AG04450 (cell line): ENCODE measurements around the gene URM1. TPM values are rescaled to one million over a fixed set of nuclear protein-coding genes. Genes with fewer than 3 reads are reported as not detected.

Experiments
- CTCF ChIA-PET: fragments of 300-600, 350-600 bp; formaldehyde crosslinking; extraction: SDS; loops from one replicate; lab custom pipeline; 2022; ENCODE audit warnings: antibody characterized with exemption, inconsistent platforms; lab: Charles Lee
- POLR2A ChIA-PET: fragments of 350-600 bp; formaldehyde crosslinking; extraction: SDS; loops from one replicate; lab custom pipeline; 2021; ENCODE audit warnings: antibody characterized with exemption, inconsistent platforms; lab: Yijun Ruan, JAX
- DNase-seq: peaks from one replicate; pipeline ENCODE4 v3.0.0-alpha.2; 2011; ENCODE audit warnings: low read depth, low spot score
- H3K27ac ChIP-seq: one replicate; pipeline ENCODE4 v1.5.1; 2012; ENCODE audit warnings: low read depth, low read length, control low read depth
- H3K27me3 ChIP-seq: one replicate; pipeline ENCODE4 v1.6.0; 2012; ENCODE audit warnings: low read length; ENCODE audit not compliant: control insufficient read depth, insufficient read depth
- H3K4me3 ChIP-seq: 2 replicates; pipeline ENCODE4 v1.5.1; 2011; ENCODE audit warnings: mild to moderate bottlenecking, low read depth, low read length, control low read depth
- H3K9me3 ChIP-seq: 2 replicates; pipeline ENCODE4 v1.5.1; 2012; ENCODE audit warnings: low read length; ENCODE audit not compliant: control insufficient read depth, insufficient read depth
- CTCF ChIP-seq: IDR thresholded peaks from 2 replicates; pipeline ENCODE4 v1.5.1; 2011; ENCODE audit warnings: low read depth, low read length, control low read depth, inconsistent platforms
- polyA plus RNA-seq: library from polyadenylated mRNA; depleted of rRNA; stranded (reverse); fragments of >200 nt; gene quantifications from 2 replicates; pipeline ENCODE4 v1.2.3, GENCODE V29; 2011

URM1 gene
- polyA plus RNA-seq, 1 experiment: 44.7 TPM

- H3K9me3 ChIP-seq: no peaks in the 10 kb centered on the region
- H3K27ac ChIP-seq: no peak overlapping the region
- H3K4me3 ChIP-seq: no peak overlapping the region
- POLR2A ChIA-PET: no interaction called here
- TF ChIP-seq CTCF: no peak
- CTCF ChIA-PET: interaction anchor here (1.6 to 1.8 kb wide), 2 partner anchors 21 to 55 kb away, joined by 4 read pairs; no protein-coding TSS in a partner anchor
- no peak for DNase-seq
- no peaks in the 10 kb centered on the region for H3K27me3 ChIP-seq
These were observed 12.6 kb downstream of the URM1 start for GRCh38 chr9:128383791-128384190.

GRCh38 chr9:128384801-128385495 is 13.8 kb downstream of the URM1 start:
- H3K27ac ChIP-seq: no peak overlapping the region
- ChIA-PET CTCF (interaction anchor here (0.8 to 1.8 kb wide), 4 partner anchors 23 to 54 kb away, joined by 3 to 4 read pairs (median 4); partner anchors contain the start of gene CERCAM), POLR2A (no interaction called here)
- H3K9me3 ChIP-seq: no peaks in the 10 kb centered on the region
- H3K27me3 ChIP-seq: no peaks in the 10 kb centered on the region
- DNase-seq: no peak
- H3K4me3 ChIP-seq: no peak overlapping the region
- no peak for TF ChIP-seq CTCF

DNA sequence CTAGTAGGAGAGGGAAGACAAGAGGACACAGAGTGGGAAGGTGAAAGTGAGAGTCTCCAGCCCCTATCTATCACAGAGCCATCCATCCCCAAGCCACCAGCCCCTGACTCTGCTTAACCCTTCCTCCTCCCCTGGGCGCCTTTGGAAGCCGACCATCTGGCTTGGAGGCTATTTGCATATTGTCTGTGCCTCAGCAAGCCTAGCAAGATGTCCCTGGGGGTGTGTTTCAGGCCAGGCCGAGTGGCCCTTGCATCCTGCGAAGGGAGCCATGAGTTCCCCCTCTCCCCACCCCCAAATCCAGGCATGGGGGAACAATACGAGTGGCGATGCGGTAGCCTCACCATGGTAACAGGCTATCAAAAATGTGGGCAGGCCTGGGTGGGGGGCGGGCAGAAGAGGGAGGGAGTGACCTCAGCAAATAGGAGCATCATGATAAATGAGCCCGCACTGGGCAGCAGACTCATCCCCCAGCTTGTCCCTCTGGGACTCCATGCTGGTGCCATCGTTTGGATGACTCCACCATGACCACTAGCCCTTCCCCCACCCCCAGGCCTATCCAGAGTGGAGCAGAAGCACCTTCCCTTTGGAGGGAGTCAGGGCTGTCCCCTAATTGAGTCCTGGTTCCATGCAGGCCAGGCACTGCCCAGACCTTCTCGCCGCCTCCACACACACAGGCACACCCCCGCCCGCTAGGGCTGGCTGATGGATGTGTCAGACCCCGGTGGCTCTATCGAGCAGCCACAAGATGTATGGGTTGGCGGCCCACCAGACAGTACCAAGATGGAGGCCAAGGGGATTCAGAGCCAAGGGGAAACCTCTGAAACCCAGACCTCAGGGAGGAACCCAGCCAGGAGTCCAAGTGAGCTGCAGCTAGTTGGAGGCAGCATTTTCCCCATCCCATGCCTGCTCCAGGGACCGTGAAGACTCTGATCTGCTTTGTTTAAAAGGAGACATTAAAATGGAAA is 14.6 kb downstream of the URM1 start:
- CTCF ChIA-PET: interaction anchor here (0.8 to 1.8 kb wide), 2 partner anchors 23 to 34 kb away, joined by 3 to 4 read pairs; no protein-coding TSS in a partner anchor
- Histone ChIP-seq H3K4me3 (no peak overlapping the region), H3K9me3 (no peaks in the 10 kb centered on the region), H3K27ac (no peak overlapping the region), H3K27me3 (no peaks in the 10 kb centered on the region)
- no peak for DNase-seq
- POLR2A ChIA-PET: no interaction called here
- TF ChIP-seq CTCF: no peak

GRCh38 chr9:128388150-128388549 is 17.0 kb downstream of the URM1 start:
- Histone ChIP-seq H3K27me3 (no peaks in the 10 kb centered on the region), H3K27ac (no peak overlapping the region), H3K4me3 (no peak overlapping the region), H3K9me3 (peaks cover 3% of the 10 kb centered on the region; the same call in 1 of the 2 replicates)
- no peak for TF ChIP-seq CTCF
- ChIA-PET CTCF (interaction anchor here (1.2 kb wide), 1 partner anchor 26 kb away, joined by 3 read pairs; no protein-coding TSS in a partner anchor), POLR2A (no interaction called here)
- DNase-seq: no peak
